Pancreas (tissue), 10 donors: ENCODE measurements around the gene AGAP3. TPM values are rescaled to one million over a fixed set of nuclear protein-coding genes. Genes with fewer than 3 reads are reported as not detected.

Experiments
- ATAC-seq, 4 donors: fragments of 200-7000 bp; cut with Tn5 transposase; one replicate each; pipeline versions ENCODE4 v1.8.0 to v1.9.1; 2020; ENCODE audit warnings: mild to moderate bottlenecking in 4 of 4, moderate library complexity in 4 of 4
- DNase-seq, 6 donors: peaks; one replicate each; pipeline ENCODE4 v3.0.0-alpha.2; 2020
- FAIRE-seq: peaks from 2 replicates; lab custom pipeline; 2012; peaks lifted over from hg19 to GRCh38; lab: Jason Lieb, UNC
- H3K27ac ChIP-seq, 4 donors: fragments of 200-600 bp; sonication (generic); 1 replicate in 3 of 4; 2 replicates in 1 of 4; pipeline versions ENCODE4 v1.5.0 to v1.8.0; 2020
- H3K27me3 ChIP-seq, 4 donors: fragments of 200-600 bp; one replicate each; pipeline ENCODE4 v1.8.0; 2021
- H3K36me3 ChIP-seq, 3 donors: fragments of 200-600 bp; sonication (generic) in 1 of 3; one replicate each; pipeline versions ENCODE4 v1.5.0 to v1.8.0; 2020 to 2021
- H3K4me1 ChIP-seq, 3 donors: fragments of 200-600 bp; one replicate each; pipeline ENCODE4 v1.8.0; 2021
- H3K4me3 ChIP-seq, 4 donors: fragments of 200-600 bp; sonication (generic) in 2 of 4; one replicate each; pipeline versions ENCODE4 v1.5.0 to v1.8.0; 2020 to 2021
- H3K9me3 ChIP-seq, 4 donors: fragments of 200-600 bp; one replicate each; pipeline ENCODE4 v1.8.0; 2021
- CTCF ChIP-seq, 4 donors: fragments of 200-600 bp; sonication (generic) in 3 of 4; IDR thresholded peaks; one replicate each; pipeline versions ENCODE4 v1.5.0 to v1.8.0; 2021; ENCODE audit warnings: antibody characterized with exemption in 4 of 4
- WGBS, 2 donors: extraction: QIAGEN DNeasy Blood & Tissue Kit; methylation state at CpG; one replicate each; pipeline ENCODE4 v1.1.7; 2013; 5-methylcytosine and 5-hydroxymethylcytosine counted together
- intact Hi-C, 3 donors: fragments of 100-400 bp; cut with DNase I; formaldehyde crosslinking; loops; one replicate each; pipeline versions ENCODE4 v1.11.1 to v1.14.2; 2022
- polyA plus RNA-seq, 2 donors: library from polyadenylated mRNA; stranded (reverse); fragments of 200-250 nt; gene quantifications; one replicate each; pipeline ENCODE4 v1.2.3, GENCODE V29; 2013
- total RNA-seq, 6 donors: library from RNA; stranded (reverse); fragmentation: NEBNext Ultra II Directional in 4 of 6; extraction: Animal tissue kit (Norgen Biotek cat#: 25700) in 4 of 6; gene quantifications; one replicate each; pipeline versions ENCODE4 v1.2.1 to v1.2.4, GENCODE V29; 2021 to 2023
- donor health status: healthy with polysubstance abuse.
- donor health status: DM: no; HTN: no; CAD: no; lungs with moderate emphysema.
- donor health status: DM: no; HTN: no; CAD: no.
- donor health status: control.
- donor health status: control.
- donor health status: Bipolar disorder and iron deficiency.
- donor health status: DM: yes; HTN: yes; CAD: no.
- donor health status: DM: no; HTN: no; CAD: no.
- donor health status: DM: no; HTN: no; CAD: no.
- donor health status: DM: yes; HTN: yes; CAD: no.

The AGAP3 gene
- total and polyA plus RNA-seq, 8 donors: 41.5 to 93.9 (median 58.4) TPM

- 8 to 12% methylated on average over 8 to 11 of the region's 11 CpGs for WGBS, 2 donors
- Histone ChIP-seq H3K4me3 (peak overlapping the region; percentile 15 to 54 (median 37)), H3K9me3 (no peaks in the 10 kb centered on the region), H3K36me3 (peaks cover 3 to 31% (median 18%) of the 10 kb centered on the region in 3 donors), H3K27me3 (no peaks in the 10 kb centered on the region), H3K27ac (peak overlapping the region; percentile 70 to 98 (median 88)), H3K4me1 (peaks cover 14 to 32% (median 15%) of the 10 kb centered on the region in 3 donors)
- TF ChIP-seq CTCF (IDR thresholded peaks at IDR 0.05): no peak
- DNase-seq: peak in 3 of 6 donors; percentile 71 to 81 (median 72)
- FAIRE-seq: no peak
- peak; percentile 3 to 10 (median 7) for ATAC-seq
- intact Hi-C loops: no loop called here
Measured at GRCh38 chr7:151063212-151063561, 23.1 kb upstream of the AGAP3 start.

GRCh38 chr7:151064454-151064853, 21.8 kb upstream of the AGAP3 start:
- no peak overlapping the region for H3K27ac ChIP-seq

GRCh38 chr7:151064993-151065392, 21.3 kb upstream of the AGAP3 start:
- H3K27me3 ChIP-seq: no peaks in the 10 kb centered on the region
- H3K4me3 ChIP-seq: no peak overlapping the region
- FAIRE-seq: no peak
- no peak for DNase-seq
- no peak overlapping the region for H3K27ac ChIP-seq
- ATAC-seq: no peak
- intact Hi-C loops: loop anchor here in 1 of 3 donors (2.0 kb wide), 1 partner anchor 14 kb away; no protein-coding TSS in a partner anchor
- no peak for TF ChIP-seq CTCF (IDR thresholded peaks at IDR 0.05)
- WGBS, 2 donors: 80 to 86% methylated on average over 6 of the region's 6 CpGs
- H3K36me3 ChIP-seq: peaks cover 3 to 45% (median 26%) of the 10 kb centered on the region in 3 donors
- peaks cover 9 to 26% (median 15%) of the 10 kb centered on the region in 3 donors for H3K4me1 ChIP-seq
- H3K9me3 ChIP-seq: no peaks in the 10 kb centered on the region

More at GRCh38 chr7:151064454-151064853, 21.8 kb upstream of the AGAP3 start:
- TF ChIP-seq CTCF (IDR thresholded peaks at IDR 0.05): no peak
- FAIRE-seq (no peak), DNase-seq (no peak), ATAC-seq (no peak)
- 89 to 93% methylated on average over 13 to 18 of the region's 18 CpGs for WGBS, 2 donors
- Histone ChIP-seq H3K27me3 (no peaks in the 10 kb centered on the region), H3K4me3 (no peak overlapping the region), H3K9me3 (no peaks in the 10 kb centered on the region), H3K4me1 (peaks cover 9 to 26% (median 15%) of the 10 kb centered on the region in 3 donors), H3K36me3 (peaks cover 3 to 40% (median 24%) of the 10 kb centered on the region in 3 donors)
- intact Hi-C loops: loop anchor here in 1 of 3 donors (2.0 kb wide), 1 partner anchor 14 kb away; no protein-coding TSS in a partner anchor

GRCh38 chr7:151065516-151065915, 20.8 kb upstream of the AGAP3 start:
- Histone ChIP-seq H3K4me3 (no peak overlapping the region), H3K27me3 (no peaks in the 10 kb centered on the region), H3K9me3 (no peaks in the 10 kb centered on the region), H3K4me1 (peaks cover 9 to 26% (median 15%) of the 10 kb centered on the region in 3 donors), H3K36me3 (peaks cover 3 to 51% (median 31%) of the 10 kb centered on the region in 3 donors), H3K27ac (no peak overlapping the region)
- ATAC-seq (no peak), FAIRE-seq (no peak), DNase-seq (no peak)
- TF ChIP-seq CTCF (IDR thresholded peaks at IDR 0.05): no peak
- 64 to 71% methylated on average over 14 of the region's 14 CpGs for WGBS, 2 donors
- intact Hi-C loops: loop anchor here in 1 of 3 donors (2.0 kb wide), 1 partner anchor 13 kb away; no protein-coding TSS in a partner anchor

GRCh38 chr7:151066273-151066974, 19.9 kb upstream of the AGAP3 start:
- FAIRE-seq (no peak), DNase-seq (no peak), ATAC-seq (no peak)
- no peak for TF ChIP-seq CTCF (IDR thresholded peaks at IDR 0.05)
- peaks cover 3 to 60% (median 36%) of the 10 kb centered on the region in 3 donors for H3K36me3 ChIP-seq
- H3K27me3 ChIP-seq: no peaks in the 10 kb centered on the region
- H3K4me3 ChIP-seq: no peak overlapping the region
- peaks cover 5 to 24% (median 7%) of the 10 kb centered on the region in 3 donors for H3K4me1 ChIP-seq
- H3K9me3 ChIP-seq: no peaks in the 10 kb centered on the region
- no peak overlapping the region for H3K27ac ChIP-seq
- intact Hi-C loops: no loop called here
- 90 to 91% methylated on average over 35 to 39 of the region's 39 CpGs for WGBS, 2 donors
